NCI-H82 treated with DMSO at 0.1 percent for 48 hours (cell line): ENCODE data around the gene PON2.
A peak's percentile ranks its signal among the peaks of the same experiment; 100 is the strongest.
"Not testable (repeated sequence)": the region's sequence is repeated elsewhere in the genome, so short reads cannot be mapped to it uniquely, and the experiment has no call there.

Experiments
- DNase-seq: peaks from one replicate; lab custom pipeline; 2025; ENCODE audit not compliant: unreplicated experiment; lab: John Stamatoyannopoulos, UW

PON2 gene

DNA sequence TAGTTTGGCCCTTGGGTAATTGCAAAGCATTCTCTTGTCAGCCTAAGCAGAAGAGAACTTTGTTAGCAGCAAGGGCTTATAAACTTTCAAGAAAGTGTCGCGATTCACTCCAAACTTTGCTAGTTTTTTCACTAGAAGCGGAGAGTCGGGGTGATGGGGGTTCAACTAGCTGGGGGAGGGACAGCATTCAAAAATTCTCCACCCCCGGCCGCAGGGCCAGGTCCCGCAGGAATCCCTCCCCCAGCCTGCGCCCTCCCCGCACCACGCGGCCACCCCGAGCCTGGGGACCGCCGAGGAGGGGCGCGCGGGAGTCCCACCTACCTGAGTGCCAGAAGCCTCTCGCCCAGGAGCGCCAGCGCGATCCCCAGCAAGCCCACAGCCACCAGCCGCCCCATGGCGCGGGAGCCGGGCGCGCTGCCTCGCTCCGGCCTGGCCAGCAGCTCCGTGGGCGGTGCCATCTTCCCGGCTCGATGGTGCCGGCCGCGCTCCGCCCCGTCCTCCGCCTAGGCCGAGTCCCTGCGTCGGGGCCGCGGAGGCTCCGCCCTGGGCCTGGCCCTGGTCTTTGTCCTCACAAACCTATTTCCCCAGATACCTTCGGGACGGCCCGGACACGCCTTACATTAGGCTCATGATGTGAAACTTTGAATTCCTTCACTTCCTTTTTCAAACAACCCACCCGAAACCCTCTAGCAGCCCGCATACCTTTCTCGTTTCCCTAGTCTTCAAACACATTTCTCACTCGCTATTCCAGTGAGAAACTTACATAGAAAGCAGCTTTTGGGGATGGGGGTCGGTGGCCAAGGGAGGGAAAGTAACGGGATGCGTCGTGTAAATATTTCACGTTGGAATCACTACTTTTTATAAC is at the start of gene PON2:
Gene PON2, minus strand, starts transcription at position 472 of the 865 bp plus-strand sequence. Its CDS starts 77 bp downstream, at position 395.
- no peak for DNase-seq

DNA sequence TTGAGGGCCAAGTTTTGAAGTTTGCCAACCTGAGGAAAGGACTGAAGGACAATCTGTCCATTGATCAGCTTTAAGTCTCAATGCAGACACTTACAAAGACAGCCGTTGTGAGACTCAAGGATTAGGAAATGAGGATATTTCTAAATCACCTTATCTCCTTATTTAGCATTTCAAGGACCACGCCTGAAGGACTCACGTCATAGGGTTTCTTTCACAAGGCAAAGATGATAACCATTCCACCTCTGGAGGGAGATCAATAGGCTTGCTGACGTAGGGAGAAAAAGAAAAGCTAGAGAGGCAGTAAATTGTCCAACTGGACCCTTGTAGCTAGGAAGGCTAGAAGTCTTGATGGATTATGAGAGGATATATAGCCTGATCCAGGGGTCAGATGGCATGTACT is 47.6 kb upstream of the PON2 start:
- DNase-seq = no peak

DNA sequence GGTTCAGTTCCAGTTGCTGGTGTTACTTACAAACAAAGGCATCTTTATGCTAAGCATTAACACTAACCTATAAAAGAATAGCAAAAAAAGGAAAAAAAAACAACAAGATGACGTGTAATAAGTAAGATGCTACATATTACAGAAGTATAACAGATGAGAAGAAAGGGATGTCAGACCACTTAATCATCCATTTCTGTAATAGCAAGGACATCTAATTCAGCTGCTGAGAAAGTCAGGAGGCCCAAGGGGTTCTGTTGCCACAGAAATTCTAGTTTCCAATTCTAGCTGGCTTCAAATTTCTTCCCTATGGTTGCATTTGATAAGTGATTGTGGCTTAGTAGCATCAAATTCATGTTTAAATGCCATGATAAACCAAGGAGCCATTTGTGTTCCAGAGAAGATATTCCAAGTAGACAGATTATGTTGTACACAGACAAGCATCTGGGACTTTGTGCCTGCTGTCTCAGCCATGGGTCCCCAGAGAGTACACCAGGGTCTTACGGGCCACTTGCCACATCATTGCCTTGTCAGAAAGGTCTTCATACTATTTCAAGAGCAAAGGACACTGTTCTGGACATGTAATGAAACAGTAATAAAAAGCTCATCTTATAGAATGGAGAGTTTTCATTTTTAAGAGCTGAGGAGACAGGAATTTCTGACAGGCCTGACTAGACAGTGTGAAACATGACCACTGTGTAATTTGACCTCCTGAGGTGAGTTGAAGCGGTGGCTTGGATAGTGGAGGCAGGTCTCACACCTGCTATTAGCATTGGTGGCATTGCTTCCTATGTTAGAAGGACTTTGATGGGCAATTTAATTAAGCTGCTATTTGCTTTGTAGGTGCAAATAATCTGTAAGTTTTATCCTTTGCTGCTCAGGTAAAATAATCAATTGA is 46.7 kb upstream of the PON2 start:
- no peak for DNase-seq

DNA sequence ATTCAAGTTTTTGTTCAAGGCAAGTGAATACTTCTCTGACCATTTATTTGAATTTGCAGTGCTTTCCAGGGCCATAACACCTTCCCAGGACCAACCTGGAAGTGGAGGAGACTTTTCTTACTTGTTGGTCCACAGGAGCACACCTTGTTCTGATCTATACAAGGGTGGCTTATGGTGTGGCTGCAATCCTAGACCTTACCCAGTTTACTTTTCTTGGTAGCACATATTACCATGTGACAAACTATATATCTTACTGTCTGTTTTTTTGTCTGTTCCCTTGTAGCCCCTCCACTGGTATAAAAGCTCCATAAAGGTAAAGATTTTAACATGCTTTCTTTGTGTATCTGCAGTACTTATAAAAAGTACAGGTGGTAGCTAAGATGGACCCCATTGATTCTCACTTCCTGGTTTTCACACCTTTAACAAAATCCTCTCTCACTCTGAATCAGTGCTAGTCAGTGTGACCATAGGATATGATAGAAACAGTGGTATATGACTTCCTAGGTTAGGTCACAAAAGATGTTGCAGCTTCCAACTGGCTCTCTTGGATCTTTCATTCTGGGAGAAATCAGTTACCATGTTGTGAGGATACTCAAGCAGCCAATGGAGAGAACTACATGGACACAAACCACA is 45.3 kb upstream of the PON2 start:
- no peak for DNase-seq

DNA sequence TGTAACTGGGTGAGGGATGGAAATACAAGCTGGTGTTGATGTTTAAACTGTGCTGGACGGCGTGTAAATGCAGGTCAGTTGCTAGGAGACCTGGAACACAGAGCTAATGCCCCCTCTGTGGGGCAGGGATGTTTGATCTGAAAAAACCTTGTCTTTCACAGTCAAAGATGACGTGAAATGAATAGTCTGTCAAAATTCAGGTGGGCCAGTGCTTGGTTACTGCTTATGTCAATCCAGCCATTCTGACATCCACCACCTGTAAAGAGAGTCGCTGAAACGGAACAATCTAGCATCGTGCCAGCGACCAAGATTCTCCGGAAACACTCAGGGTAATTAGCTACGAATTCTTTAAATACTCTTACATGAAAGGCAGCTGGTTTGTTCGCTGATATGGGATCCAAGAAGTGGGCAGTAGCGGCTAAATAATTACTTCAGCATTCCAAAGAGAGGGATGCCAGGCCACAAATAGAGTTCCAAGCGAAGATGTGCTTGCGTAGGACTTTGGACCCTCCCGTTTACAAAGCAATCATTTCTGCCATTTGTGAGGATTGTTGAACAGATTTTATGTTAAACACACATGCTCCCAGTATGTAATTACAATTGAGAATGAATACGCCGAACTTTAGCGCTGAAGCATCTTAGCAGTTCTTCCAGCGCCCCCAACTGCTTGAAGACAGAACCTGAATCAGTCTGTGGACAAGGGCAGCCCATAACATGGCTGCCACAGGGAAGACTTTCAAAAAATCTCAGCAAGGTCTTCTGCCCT is 43.6 kb upstream of the PON2 start:
- no peak for DNase-seq

DNA sequence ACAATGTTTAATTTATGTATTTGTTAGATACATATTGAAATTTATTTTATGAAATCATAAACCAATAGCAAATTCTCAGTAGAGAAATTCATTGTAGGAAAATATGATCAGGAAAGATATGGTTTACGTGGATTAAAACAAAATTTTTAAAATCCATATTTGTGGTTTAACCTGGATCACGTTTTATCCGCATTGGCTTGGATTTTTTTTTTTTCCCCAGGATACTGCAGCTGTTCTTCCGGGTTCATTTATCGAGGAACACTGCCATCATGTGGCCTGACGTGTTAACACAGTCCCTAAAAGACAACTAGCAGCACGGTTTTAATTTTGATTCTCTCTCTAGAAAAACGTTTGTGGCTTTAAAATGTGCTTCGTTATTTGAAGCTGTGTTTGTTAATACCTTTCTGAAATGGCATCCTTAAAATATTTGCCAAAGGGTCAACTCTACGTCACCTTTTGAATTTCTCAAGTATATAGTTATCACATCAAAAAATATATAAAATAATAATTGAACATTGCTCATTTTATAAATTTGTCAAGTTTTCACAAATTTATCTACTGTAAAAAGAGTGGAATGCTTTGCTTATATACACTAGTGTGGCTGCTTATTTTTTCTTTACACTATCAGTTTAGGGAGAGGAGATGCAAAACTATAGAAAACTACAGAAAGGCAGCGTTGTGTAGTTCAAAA is 42.2 kb upstream of the PON2 start:
- DNase-seq = peak; percentile 55

DNA sequence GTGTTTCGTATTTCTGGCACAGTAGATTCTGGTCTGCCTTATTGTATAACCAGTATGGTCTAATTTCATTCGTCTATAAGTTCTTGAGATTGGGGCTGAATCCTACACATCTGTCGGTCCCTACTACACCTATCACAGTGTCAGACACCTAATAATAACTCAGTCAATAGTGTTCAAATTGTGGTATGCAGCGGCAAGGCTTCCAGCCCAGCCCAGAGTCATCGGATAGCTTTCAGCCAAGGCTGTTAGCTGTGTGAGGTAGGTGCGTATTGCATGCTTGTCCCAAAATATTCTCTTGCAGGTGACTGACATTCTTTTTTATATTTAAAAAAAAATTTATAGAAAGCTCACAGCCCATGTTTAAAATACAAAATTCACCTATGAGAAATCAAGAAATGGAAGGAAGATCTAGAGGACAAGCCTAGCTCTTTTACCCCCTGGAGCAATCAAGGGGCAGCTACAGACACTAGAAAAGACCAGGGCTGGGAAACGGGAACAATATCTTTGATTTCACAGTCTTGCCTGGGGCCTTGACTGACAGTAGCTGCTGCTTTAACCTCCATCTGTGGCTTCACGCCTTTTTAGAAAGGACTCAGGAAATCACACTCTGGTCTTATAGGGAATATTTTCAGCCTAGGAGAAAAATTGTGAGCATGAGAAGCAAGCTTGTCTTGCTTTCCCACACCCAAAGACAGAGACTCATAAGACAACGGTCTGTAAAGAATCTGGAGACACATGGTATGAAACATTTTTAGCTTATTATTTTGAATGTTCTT is 41.4 kb upstream of the PON2 start:
- DNase-seq = no peak

DNA sequence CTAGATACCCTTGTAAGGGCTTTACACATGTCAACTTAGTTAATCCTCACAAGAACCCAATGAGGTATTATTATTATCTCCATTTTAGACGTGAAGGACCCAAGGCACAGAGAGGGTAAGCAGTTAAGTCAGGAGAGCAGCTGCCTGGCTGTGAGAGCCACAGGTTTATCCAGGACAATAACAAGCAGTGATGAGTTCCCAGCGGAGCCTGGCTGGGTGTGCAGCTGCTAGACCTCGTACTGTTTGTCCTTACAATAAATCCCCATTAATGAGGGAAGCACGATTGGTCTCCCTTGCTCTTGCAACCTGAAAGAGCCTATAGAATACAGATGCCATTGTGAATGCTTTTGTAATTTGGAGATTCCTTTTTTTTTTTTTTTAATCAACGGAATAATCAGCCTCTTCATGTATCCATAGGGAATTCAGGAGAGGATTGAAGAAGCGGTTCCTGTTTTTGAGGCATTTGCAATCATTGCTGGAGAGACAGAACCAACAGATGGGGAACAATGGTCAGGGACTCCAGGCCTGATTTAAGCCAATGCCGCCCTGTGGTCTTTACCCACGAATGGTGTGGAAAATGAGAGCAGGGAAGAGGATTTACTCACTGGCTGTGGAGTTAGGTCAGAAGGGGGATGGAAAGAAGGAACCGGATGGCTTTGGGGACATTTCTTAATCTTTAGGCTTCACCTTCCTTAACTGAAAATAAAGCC is 38.6 kb upstream of the PON2 start:
- peak; percentile 73 for DNase-seq

DNA sequence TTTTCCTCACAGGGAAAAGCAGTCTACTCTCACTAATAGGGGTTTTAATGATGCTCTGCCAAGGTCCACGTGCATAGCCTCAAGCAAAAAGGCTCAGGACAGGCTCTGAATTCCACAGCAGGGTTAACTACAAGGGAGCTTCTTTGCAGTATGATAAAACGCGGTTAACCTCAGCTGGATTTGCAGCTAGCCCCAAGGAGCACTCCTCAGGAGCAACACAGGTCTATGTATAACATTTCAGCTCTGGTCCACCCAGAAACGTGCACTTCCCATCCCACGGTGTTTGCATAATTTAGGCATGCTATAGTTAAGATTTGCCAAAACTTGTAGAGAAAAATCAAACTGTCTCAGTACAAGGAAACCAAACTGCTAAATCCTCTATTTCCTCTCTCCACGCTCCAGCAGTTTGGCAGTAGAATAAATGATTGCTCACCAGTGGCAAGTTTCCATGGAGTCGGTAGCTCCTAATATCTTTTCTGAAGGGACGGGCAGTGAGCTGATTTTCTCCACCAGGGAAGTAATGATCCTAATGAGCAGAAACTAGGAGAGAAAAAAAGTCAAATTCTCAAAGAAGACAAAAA is 37.8 kb upstream of the PON2 start:
- no peak for DNase-seq

DNA sequence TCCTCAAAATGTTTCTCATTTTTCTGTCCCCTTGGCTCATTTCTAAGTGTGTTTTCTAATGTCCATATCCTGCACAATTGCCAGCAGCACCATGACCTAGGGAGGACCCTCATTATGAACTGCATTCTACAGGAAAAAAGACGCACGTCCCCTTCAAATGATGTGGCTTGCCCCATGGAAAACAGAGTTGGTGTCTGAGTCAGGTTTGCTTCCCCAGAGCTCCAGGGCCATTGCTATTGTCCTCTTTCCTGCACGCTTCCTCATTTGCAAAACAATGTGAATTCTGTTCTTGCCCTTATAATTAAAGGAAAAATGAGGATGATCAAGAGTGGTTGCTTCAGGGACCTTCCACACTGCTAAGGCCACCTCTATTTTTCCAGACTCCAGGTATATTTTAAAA is 36.2 kb upstream of the PON2 start:
- no peak for DNase-seq

DNA sequence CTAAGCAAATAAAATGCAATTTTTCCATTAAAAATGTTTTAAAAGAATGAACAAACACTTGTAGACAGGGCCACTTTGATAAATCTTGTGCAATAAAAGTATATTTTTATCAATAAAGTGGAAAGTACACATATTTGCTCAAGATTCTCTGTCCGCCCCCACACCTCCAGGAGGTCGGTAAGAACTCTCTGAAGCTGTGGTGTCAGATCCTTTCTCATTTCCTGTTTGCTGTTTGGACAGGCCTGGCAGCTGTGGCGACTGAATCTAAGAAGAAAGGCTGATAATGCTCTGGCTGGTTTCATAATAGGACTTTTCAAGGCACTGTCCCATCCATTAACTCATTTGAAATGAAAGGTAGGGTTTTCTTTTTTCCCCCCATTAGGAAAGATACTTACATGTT is 35.6 kb upstream of the PON2 start:
- DNase-seq = no peak

DNA sequence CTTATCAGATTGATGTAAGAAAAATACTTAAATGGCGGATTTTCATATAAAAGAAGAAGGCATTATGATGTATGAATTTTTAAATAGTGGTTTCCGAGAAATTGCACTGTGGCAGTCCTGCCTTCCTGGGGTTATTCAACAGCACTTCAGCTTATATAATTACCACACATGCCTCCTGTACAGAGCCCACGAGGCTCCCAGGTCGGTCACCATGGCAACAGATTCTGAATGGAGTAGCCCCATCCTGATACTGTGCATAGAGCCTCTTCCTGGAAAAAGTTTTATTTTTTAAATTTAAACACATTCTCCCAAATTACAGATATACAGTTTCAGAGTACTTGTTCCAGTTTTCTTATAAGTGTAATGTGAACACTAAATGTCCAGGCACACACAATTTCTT is 35.0 kb upstream of the PON2 start:
- DNase-seq = no peak

DNA sequence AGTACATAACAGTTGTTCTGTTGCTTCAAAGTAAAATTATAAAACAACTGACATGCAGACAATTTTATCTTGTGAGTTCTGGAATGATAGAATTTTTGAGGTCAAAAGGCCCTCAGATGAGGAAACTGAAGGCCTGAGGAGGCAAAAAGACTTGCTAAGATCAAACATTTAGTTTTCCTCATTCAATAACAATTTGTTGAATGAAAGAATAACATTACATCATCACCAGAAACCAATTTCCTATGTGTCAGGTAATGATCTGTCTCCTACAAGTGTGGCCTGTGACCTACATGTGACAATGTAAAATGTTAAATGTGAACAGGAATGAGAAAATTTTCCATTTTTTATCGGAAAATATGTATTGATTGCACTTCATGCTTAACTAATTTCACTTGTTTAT is 34.4 kb upstream of the PON2 start:
- no peak for DNase-seq

DNA sequence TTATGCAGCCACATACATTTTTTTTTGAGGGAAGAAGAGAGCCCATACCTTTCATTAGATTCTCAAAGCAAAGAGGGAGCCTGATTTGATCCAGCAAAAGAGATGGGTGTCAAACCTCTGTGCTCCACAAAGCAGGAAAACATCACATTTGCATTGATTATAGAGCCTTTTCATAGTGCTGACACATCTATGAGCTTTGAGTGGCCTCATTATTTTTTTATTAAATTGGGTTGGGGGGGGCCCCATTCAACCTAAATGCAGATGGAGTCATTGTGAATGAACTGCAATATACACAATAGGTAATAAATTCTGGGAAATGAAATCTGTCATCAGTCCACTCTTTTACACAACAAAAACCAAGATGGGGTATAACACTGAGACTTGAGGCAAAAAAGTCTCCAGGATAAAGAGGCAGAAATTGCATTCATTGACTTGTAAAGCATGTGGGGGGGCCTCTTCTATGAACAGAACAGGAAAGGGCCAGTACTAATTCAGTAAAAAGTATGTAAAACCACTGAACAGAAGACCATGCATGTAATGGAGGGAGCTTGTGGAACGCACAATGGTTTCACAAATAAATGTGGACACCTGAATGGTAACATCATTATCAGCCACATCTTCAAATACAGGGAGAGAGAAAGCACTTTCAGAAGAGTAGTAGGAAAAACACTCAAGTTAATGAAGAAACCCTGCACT is 33.2 kb upstream of the PON2 start:
- DNase-seq = no peak

DNA sequence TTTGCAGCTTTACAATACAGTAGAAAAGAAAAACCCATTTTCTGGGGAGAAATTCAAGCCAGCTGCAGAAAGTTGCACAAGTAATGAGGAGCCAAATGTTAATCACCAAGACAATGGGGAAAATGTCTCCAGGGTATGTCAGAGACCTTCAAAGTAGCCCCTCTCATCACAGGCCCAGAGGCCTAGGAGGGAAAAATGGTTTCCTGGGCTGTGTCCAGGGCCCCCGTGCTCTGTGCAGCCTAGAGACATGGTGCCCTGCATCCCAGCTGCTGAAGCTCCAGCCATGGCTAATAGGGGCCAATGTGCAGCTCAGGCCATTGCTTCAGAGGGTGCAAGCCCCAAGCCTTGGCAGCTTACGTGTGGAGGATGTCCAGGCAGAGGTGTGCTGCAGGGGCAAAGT is 25.8 kb upstream of the PON2 start:
- DNase-seq = not testable (repeated sequence)

DNA sequence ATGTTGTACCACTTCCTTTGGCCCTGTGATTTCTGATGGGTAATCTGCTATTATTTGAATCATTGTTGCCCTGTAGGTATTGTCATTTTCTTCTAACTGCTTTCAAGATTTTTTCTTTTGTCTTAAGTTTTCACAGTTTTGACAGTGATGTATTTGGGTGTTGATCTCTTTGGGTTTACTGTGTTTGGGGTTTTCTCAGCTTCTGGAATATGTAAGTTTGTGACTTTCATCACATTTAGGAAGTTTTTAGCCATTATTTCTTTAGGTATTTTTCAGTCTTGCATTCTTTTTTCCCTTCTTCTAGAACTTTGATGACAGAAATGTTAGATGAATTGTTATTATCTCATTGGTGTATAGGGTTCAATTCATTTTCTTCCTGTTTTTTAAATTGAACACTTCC is 23.1 kb upstream of the PON2 start:
- DNase-seq = no peak

DNA sequence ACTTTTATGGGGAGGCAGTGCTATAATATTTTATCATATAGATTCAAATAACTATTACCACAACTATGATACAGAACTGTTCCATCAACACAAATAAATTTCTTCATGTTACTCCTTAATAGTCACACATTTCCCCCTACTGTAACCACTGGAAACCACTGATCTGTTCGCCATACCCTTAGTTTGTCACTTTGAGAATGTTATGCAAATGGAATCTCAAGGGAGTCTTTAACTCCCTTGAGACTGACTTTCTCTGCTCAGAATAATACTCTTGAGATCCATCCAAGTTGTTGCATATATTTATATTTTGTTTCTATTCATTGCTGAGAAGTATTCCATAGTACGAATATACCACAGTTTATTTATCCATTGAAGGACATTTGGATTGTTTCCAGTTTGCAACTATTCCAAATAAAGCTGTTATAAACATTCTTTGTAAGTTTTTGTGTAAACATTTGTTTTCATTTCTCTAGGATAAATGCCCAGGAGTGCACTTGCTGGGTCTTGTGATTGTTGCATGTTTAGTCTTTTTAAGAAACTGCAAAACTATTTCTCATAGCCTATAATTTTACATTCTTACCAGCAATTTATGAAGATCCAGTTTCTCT is 19.7 kb upstream of the PON2 start:
- DNase-seq = no peak

DNA sequence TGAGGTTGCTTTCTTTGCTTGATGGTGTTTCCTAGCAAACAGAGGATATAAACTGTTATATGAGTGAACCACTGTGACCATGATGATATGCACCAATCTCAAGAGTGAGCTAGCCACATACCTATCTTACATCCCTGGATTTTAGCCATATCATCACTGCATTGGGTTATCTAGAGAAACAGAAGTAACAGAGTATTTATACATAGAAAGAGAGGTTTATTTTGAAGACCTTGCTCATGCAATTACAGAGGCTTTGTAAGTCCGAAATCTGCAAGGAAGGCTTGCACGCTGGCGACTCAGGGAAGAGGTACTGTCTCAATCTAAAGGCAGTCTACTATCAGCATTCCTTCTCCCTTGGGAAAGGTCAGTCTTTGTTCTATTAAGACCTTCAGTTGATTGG is 11.8 kb upstream of the PON2 start:
- DNase-seq = no peak
